GM19043 (cell line): ENCODE data around the gene MAS1.
"Not testable (repeated sequence)": the region's sequence is repeated elsewhere in the genome, so short reads cannot be mapped to it uniquely, and the experiment has no call there.

Experiments
- ATAC-seq: cut with Tn5 transposase; IDR thresholded peaks from one replicate; pipeline ENCODE4 v1.9.1; 2021; ENCODE audit warnings: low read depth; ENCODE audit not compliant: unreplicated experiment

MAS1 gene

DNA sequence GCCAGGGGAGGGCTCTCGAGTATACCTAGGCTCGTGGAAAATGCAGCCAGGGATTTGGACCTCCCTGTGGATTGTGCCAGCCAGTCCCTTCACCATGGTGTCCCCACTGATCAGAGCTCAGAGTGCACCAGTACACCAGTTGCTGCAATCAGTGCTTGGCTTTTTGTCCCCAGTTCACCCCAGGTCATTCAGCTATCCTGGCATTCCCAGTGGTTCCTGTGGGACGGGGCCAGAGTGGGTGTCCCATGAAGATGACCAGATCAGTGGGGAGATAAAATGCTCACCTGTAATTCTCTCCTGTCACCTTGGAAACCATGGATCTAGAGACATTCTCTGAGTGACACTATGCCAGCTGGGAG is 23.8 kb downstream of the MAS1 start:
- no peak for ATAC-seq

DNA sequence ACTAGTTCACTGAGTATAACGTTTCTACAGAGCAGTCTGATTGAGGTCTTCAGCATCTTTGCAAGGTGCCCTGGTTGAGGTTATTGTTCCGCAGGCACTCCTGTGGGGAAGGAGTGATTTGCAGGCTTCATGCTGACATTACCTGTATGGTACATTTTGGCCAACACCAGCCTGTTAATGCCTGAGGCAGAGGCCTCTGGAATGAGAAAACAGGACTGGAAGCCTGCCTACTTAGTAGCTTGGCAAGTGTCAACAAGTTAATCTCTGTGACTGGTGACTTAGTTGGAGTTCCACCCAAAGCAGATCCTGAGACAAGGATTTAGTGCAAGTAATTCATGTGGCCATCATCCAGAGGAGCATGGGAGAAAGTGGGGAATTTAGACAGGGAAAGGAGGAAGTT is 24.6 kb downstream of the MAS1 start:
- ATAC-seq = no peak

DNA sequence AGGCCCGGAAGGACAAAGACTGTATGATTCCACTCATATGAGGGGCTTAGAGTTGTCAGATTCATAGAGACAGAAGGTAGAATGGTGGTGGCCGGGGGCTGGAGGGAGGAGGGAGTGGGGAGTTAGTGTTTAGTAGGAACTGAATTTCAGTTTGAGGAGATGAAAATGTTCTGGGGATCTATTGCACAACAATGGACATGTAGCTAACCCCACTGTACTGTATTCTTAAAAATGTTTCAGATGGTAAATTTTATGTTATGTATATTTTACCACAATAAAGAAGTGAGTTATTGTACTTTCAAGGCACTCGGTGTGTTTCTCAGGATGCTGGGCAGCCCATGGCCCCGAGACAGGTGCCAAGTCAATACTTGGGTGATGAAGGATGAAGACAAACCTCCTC is 25.4 kb downstream of the MAS1 start:
- ATAC-seq = no peak

DNA sequence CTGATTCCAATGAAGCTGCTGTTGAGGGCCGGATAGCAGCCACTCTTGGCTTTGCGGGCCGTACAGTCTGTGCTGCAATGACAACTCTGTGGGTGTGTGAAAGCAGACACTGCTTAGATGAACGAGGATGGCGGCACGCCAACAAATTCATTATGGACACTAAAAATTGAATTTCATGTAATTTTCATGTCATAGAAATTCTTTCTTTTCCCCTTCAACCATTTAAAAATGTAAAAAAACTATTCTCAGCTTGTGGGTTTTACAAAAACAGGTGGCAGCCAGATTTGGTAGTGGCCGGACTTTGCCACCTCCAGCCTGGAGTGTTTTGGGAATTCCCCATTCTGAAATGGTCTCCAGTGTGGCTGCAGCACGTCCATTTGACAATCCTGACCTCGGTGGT is 26.0 kb downstream of the MAS1 start:
- no peak for ATAC-seq

DNA sequence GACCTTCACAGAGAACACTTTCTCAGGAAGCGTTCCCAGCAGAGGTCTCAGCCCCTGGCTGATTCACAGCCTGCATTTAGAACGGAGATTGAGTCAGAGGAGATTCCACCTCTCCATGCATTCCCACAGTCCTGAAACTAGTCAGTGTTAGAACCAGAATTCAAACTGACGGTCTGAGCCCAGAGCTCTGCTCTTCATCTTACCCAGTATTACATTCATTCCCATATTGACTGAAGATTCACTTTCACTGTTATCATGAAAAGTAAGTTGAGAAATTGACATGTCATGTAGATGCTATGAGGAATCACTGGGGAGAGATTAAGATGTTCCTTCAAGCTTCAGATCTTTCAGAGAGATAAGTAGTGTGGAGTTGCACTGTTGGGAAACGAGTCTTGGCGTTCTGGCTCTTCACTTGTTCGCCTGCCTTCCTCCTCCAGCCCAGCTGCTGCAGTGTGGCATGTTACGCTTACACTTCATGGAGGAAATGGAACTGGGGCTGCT is 28.3 kb downstream of the MAS1 start:
- no peak for ATAC-seq

DNA sequence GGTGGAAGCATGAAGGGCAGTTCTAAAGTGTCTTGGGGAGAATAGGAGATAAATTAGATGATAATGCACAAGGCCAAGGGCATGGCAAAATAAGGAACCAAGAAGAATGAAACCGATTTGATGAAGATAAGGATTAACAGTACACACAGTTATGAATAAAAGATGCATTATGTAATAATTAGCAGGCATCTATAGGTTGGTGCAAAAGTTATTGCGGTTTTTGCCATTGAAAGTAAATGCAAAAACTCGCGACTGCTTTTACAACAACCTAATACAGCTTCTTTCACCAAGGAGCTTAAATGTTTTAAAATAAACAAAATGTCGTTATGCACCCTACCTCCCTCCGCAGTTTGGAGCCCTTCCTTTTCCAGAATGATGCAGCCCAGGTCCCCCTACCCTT is 29.0 kb downstream of the MAS1 start:
- ATAC-seq = no peak

DNA sequence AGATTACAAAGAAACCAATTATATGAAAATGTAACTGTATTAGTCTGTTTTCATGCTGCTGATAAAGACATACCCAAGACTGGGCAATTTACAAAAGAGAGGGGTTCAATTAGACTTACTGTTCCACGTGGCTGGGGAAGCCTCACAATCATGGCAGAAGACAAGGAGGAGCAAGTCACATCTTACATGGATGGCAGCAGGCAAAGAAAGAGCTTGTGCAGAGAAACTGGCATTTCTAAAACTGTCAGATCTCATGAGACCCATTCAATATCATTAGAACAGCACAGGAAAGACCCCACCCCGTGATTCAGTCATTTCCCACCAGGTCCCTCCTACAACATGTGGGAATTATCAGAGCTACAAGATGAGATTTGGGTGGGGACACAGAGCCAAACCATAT is 33.4 kb downstream of the MAS1 start:
- ATAC-seq = not testable (repeated sequence)

DNA sequence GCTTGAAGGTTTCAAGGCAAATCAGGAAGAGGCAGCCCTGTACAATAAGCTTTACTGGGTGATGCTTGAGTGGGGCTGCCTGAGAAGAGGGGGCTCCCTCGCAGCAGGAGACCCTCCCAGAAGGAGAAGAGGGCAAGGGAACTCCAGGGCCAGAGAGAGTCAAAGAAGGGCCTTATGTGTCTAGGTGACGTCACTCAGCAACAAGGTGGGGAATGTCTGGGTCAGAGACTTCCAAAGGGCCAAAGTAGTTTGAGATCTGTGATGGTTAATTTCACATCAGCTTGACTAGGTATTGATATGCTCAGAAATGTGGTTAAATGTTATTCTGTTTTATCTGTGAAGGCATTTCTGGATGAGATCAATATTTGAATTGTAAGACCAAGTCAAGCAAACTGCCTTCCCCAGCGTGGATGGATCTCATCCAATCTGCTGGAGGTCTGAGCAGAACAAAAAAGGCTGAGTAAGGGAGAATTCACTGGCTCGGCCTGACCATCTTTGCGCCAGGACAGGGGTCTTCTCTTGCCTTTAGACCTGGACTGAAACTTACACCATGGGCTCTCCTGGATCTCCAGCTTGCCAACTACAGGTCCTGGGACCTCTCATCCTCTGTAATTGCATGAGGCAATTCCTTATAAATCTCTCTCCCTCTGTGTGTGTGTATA is 35.9 kb downstream of the MAS1 start:
- ATAC-seq = no peak

DNA sequence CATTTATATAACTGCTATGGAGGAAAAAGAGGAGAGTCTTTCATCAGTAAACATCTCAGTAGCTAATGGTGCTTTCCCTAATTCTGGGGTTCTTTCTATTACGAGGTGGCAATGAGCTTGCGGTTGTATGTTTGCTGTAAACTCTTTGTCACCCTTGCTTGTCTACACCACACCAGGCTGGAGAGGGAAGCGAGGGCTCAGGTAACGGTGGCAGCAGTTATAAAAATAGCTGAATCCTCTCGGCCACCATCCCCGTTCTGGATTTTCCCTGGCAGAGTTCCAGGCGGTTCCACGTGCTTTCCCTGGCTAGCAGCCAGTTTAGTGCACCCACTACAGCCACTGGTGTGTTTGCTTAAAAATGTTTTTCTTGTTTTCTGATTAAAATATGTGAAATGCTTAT is 39.0 kb downstream of the MAS1 start:
- ATAC-seq = peak; percentile 38

DNA sequence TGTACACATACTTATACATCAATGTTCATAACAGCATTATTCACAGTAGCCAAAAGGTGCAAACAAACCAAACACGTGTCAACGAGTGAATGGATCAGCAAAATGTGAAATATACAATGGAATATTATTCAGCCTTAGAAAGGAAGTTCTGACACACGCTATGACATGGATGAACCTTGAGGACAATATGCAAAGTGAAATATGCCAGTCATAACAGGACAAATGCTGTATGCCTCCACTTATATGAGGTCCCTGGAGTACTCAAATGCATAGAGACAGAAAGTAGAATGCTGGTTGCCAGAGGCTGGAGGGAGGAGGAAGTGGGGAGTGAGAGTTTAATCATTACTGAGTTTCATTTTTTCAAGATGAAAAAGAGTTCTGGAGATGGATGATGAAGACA is 40.3 kb downstream of the MAS1 start:
- peak; percentile 88 for ATAC-seq

DNA sequence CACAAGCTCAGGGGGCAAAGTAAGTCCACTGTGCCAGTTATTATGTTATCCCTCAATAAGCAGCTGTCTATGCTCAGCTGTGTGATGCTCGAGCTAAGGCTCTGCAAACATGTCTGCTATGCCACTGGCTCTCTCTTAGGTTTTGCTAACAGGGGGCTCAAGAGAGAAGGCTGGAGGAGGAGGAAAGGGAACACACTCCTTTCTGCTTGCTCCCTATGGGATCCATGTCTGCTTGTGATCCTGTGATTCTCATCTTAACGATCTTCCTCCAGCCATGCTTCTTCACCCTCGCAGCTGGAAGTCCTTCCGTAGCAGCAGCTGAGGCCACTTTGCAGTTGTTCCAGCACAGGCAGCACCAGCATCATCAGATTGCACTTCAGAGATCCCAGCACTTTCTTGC is 41.1 kb downstream of the MAS1 start:
- ATAC-seq = no peak

DNA sequence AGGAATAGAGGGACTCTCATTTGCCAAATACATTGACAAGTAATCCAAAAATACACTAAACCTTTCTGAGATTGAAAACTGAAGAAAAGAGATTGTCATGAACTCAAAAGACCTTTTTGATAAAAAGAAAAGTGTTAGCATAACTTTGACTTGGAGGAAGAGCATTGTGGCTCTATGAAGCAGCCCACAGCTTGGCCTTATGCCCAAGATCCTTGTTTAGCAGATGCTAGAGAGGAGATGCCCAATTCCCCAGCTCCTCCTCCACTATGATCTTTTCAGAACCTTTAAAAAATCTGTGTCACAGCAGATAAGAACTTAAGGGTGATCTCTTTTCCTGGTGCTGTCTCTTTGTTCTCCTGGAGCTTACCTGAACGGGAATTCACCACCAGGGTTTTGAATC is 42.3 kb downstream of the MAS1 start:
- no peak for ATAC-seq

DNA sequence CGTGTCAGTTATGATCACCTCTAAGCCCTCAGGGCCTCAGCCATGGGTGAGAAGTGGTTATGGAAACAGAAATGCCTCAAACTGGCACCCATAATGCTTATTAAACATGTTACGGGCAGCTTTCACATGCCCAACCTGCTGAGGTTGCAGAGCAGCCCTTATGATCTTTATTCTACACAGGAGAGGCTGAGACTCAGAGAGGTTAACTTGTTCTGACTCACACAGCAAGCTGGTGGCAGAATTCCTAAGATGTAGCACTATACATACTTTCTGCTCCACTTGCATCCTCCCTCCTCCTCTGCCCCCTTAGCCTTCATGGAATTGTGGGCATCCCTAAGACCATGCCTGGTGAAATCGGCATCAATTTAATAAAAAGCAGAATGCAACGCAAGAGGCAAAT is 43.4 kb downstream of the MAS1 start:
- no peak for ATAC-seq

DNA sequence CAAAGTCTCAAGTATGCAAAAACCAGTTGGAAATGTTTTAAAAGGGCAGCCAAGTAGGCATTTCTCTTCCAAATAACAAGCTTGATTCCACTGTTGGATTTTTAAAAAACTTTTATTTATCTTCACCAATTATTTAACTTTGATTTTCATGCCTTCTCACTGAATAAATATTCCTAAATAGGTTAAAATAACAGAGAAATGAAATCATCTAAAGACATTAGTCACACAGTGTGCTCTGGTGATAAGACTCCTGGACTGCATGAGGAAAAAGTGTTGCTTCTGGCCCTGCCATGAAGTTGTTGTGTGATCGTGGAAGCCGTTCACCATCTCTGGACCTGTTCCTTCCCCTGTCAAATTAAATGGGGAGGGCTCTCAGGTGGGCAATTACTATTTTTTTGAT is 44.3 kb downstream of the MAS1 start:
- ATAC-seq = no peak

DNA sequence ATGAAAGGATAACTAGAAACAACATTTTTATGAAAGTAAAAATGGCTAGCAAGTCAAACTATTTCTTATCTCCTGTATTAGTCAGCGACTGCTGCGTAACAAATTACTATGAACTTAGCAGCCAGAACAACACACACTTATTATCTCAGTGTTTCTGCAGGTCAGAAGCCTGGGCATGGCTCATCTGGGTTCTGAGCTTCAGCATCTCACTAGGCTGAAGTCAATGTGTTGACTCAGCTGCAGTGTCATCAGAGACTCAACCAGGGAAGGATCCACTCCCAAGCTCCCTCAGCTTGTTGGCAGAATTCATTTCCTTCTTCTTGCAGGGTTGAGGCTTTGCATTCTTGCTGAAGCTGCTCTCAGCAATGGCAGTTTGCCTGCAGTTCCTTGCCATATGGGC is 44.8 kb downstream of the MAS1 start:
- ATAC-seq = no peak

DNA sequence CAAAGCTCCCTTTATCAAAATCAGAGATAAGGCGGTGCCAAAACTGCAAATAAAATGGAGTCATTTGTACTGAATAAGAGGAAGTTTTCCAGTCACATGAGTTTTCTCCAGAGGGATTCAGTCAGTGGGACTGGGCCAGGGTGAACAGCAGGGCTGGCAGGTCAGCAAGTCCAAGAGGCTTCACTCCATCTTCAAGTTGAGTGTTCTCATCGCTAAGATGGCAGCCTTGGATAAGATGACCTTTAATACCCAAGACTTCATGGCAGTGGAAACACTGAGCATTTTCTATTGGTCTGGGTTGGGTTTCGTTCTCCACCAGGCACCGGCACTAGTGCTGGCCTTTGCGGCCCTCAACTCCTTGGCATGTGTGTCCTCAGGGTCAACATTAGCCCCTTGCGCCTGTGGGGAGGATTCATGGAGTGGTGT is 48.8 kb downstream of the MAS1 start:
- no peak for ATAC-seq
